ENCODE results near the gene PCNP. TPM values are rescaled to one million over a fixed set of nuclear protein-coding genes. Genes with fewer than 3 reads are reported as not detected.
"Not testable (repeated sequence)": the region's sequence is repeated elsewhere in the genome, so short reads cannot be mapped to it uniquely, and the experiment has no call there.

Gene PCNP
- total RNA-seq, 1 experiment from 2014 or later: 82.5 TPM

DNA sequence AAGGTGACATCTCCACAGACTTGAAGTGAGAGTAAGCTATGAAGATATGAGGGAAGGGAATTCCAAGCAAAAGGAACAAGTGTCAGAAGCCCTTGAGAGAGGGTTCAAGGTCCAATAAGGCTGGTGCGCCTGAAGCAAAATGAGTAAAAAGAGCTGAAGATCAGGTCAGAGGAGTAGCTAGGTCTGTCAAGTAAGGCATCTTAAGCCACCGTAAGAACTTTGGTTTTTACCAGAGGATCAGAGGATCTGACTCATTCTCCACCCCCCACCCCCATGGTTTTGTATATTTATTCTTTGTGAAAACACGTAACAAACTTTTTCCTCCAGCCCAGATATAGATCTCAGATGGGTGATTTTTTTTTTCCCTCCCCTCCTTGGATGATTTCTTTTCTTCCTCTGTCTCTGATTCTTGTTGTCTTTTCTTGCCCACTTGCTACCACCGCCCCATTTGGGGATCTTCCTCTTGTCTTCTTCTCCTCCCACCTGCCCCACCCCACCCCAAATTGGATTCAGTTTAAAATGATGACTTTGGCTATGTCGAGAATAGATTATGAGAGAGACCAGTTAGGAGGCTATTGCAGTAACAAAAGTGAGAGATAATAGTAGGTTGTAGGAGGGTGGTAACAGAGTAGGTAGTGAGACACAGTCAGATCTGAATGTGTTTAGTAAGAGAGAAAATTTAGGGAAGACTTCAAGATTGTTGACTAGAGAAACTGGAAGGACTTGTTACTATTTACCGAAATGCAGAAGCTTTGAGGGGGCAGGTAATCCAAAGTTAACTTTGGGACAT, 6.3 kb upstream of the PCNP start:
- no peak for DNase-seq (ENCODE audit: low read depth)

- no peak for DNase-seq (ENCODE audit: low read depth)
Measured at GRCh38 chr3:101571028-101571895, 2.7 kb upstream of the PCNP start.

DNA sequence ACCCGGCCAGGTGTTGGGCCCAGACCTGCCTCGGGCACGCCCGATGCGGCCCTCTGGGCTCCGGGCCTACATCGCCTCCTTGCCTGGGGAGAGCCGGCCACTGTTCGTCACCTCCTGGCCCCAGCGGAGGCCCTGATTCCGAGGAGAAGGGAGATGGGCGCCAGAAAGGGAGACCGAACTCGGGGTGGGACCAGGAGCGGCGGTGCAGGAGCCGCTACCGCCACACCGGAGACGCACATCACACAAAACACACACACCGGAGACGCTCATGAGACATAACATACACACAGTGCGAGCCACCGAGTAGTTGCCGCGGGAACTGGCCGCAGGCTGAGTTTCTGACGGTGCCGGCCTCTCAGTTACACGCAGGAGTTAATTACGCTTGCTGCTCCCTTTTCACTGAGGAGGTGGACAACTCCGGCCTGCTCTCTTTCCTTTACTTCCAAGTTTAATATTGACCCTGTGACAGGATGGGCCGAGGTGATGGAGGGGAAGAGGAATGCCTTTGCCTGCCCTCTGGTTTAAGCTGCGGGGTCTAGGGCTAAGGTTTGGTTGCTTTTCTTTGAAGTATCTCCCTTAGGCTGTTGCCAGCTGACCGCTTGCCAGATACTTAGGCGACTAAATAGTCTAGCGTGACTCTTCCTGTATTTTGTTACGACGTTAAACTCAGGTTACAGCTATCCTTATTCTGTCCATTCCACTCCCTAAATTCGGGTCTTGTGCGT, 570 bp downstream of the PCNP start:
- peak; percentile 54 for DNase-seq (ENCODE audit: low read depth)

- no peak for DNase-seq (ENCODE audit: low read depth)
Measured at GRCh38 chr3:101577286-101577685, 3.3 kb downstream of the PCNP start.

DNA sequence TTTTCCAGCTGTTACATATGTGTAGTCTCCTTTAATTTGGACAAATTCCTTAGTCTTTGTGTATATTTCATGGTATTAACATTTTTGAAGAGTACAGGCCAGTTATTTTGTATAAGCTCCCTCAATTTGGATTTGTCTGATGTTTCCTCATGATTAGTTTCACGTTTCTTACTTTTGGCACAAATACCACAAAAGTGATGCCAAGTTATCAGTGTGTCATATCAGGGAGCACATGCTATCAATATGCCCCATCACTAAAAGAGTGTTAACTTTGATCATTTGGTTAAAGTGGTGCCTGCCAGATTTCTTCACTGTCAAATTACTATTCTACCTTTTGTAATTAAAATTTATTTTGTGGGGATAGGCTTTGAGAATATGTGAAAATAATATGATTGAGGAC, 14.6 kb downstream of the PCNP start:
- DNase-seq (ENCODE audit: low read depth): no peak

- DNase-seq (ENCODE audit: low read depth): no peak
Measured at GRCh38 chr3:101591071-101591470, 17.1 kb downstream of the PCNP start.

DNA sequence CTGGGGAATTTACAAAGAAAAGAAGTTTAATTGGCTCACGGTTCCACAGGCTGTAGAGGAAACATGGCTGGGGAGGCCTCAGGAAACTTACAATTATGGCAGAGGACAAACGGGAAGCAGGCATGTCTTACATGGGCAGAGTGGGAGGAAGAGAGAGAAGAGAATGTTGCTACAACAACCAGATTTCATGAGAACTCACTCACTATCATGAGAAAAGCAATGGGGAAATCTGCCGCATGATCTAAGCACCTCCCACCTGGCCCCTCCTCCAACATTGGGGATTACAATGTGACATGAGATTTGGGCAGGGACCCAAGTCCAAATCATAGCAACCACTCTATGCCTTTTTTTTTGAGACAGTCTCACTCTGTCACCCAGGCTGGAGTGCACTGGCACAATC, 28.8 kb downstream of the PCNP start:
- no peak for DNase-seq (ENCODE audit: low read depth)

DNA sequence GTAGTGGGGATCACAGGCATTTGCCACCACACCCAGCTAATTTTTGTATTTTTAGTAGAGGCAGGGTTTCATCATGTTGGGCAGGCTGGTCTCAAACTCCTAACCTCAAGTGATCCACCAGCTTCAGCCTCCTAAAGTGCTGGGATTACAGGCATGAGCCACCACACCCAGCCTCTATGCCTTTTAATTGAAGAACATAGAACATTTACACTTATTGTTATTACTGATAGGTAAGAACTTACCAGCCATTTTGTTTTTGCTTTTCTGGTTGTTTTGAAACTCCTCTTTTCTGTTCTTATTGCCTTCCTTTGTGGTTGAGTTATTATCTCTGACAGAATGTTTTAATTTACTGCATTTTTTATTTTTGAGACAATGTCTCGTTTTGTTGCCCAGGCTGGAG, 29.2 kb downstream of the PCNP start:
- DNase-seq (ENCODE audit: low read depth): no peak

DNA sequence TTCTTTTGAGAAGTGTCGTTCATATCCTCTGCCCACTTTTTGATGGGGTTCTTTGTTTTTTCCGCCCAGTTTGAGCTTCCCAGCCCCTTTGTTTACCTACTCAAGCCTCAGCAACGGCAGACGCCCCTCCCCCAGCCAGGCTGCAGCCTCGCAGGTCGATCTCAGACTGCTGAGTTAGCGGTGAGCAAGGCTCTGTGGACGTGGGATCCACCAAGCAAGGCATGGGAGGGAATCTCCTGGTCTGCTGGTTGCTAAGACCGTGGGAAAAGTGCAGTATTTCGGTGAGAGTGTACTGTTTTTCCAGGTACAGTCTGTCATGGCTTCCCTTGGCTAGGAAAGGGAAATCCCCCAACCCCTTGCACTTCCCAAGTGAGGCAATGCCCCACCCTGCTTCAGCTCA, 31.4 kb downstream of the PCNP start:
- DNase-seq (ENCODE audit: low read depth): not testable (repeated sequence)

DNA sequence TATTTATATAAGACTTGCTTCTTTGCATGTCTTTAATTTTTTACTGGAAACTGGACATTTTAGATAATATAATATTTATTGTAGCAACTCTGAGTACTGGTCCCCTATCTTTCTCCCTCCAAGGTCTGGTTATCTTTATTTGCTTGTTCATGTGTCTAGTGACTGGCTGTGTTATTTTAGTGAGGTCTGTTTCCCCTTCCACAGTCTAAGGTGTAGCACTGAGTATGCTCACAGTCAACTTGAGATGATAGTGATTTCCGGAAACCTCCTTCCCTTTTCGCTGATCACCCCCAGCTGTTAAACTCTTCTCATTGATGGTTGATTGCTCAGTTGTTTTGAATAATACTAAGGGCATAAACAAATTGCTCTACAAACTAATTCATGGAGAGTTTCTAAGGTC, 37.0 kb downstream of the PCNP start:
- no peak for DNase-seq (ENCODE audit: low read depth)

DNA sequence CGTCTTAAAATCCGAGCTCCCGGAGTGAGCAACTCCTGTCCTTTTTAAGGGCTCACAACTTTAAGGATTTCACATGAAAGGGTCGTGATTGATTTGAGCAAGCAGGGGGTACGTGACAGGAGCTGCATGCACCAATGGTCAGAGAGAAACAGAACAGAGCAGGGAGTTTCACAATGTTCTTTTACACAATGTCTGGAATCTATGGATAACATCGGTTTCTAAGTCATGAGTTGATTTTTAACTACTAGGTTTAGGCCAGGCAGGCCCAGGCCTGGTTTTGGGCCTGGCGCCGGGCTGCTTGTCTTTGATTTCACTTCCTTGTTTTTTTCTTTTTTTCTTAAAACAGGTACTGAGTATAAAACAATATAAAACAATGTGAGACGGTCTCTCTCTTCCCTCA, 39.0 kb downstream of the PCNP start:
- not testable (repeated sequence) for DNase-seq (ENCODE audit: low read depth)

GRCh38 chr3:101615525-101615924, 41.5 kb downstream of the PCNP start:
- no peak for DNase-seq (ENCODE audit: low read depth)

- no peak for DNase-seq (ENCODE audit: low read depth)
Measured at GRCh38 chr3:101617478-101617877, 43.5 kb downstream of the PCNP start.

DNA sequence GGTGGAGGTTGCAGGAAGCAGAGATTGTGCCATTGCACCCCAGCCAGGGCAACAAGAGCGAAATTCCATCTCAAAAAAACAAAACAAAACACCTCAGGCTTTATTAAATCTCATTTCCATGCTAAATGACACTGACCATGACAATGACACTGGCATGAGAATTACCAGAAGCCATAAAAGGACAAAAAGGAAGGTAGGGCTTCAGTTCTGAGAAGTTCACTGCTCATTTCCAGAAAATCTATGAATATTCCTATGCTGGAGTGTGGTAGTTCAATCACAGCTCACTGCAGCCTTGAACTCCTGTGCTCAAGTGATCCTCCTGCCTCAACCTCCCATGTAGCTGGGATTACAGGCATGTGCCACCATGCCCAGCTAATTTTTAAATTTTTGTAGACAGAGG, 44.7 kb downstream of the PCNP start:
- no peak for DNase-seq (ENCODE audit: low read depth)

GRCh38 chr3:101619734-101620133, 45.8 kb downstream of the PCNP start:
- DNase-seq (ENCODE audit: low read depth): no peak

DNA sequence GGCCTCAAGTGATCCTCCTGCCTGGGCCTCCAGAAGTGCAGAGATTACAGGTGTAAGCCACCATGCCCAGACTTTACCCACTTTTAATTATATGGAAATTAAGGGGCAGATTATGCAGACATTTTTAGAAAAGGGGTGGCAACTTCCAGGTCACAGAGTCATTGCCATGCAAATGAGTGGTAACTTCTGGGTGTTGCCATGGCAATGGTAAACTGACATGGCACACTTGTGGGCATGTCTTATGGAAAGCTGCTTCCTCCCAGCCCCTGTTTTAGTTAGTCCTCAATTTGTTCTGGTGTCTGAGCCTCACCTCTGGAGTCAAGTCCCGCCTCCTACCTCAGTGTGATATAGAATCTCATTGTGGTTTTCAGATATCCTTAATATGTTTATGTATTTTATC, 49.7 kb downstream of the PCNP start:
- DNase-seq (ENCODE audit: low read depth): no peak

- no peak for DNase-seq (ENCODE audit: low read depth)
Measured at GRCh38 chr3:101624857-101625256, 50.9 kb downstream of the PCNP start.

DNA sequence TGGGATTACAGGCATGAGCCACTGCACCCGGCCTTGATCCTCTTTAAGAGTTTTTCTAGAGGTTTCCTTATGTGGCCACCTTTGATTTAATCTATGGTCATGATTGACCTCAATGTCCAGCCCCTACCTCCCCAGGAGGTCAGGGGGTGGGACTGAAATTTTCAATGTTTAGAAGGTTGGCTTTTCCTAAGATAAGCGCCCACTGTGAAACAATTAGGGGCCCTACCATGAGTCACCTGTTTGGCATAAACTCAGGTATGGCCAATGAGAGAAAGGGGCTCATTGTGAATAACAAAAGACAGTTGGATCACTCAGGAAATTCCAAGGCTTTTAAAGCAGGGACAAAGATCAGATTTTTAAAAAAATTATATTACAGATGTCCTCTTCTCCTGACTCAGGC, 51.9 kb downstream of the PCNP start:
- no peak for DNase-seq (ENCODE audit: low read depth)

GRCh38 chr3:101629219-101629618, 55.2 kb downstream of the PCNP start:
- DNase-seq (ENCODE audit: low read depth): no peak

DNA sequence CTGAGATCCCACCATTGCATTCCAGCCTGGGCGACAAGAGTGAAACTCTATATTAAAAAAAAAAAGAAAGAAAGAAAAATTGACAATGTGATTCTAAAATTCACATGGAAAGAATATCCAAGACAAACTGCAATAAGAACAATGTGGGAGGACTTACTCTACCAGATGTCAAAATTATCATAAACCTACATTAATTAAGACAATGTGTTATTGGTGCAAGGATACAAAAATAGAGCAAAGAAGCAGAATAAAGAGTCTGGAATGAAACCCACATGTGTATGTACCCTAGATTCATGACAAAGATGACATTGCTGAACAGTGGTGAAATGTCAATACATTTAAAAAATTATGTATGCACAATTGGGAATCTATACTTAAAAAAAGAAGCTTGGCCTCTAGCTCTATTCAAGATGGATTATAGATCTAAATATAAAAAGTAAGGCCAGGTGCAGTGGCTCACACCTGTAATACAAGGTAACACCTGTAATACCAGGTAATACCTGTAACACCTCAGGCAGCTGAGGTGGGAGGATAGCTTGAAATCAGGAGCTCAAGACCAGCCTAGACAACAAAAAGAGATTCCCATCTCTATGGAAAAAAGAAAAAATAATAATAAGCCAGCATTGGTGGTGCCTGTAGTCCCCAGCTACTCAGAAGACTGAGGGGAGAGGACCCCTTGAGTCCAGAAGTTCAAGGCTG, 57.3 kb downstream of the PCNP start:
- no peak for DNase-seq (ENCODE audit: low read depth)

DNA sequence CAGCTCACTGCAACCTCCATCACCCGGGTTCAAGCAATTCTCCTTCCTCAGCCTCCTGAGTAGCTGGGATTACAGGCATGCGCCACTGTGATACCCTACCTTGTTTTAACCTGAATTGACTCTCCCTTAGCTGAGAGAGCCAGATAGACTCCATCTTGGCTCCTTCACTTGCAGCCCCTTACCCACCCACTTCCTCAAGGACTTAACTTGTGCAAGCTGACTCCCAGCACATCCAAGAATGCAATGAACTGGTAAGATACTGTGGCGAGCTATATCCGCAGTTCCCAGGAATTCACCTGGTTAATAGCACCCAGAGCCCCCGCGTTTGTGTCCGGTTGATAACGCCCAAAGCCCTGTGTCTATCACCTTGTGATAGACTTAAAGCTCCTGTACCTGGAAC, 58.0 kb downstream of the PCNP start:
- DNase-seq (ENCODE audit: low read depth): not testable (repeated sequence)

- DNase-seq (ENCODE audit: low read depth): no peak
Measured at GRCh38 chr3:101632586-101632985, 58.6 kb downstream of the PCNP start.
